WTC11 (cell line): ENCODE measurements around the gene PLCB3.

Experiments used
- AFF4 ChIP-seq: sonication (generic); formaldehyde crosslinking; IDR thresholded peaks from 2 replicates; pipeline ENCODE4 v1.8.1; 2023; ENCODE audit warnings: mild to moderate bottlenecking, missing genetic modification reagents, borderline replicate concordance
- CREM ChIP-seq: sonication (generic); formaldehyde crosslinking; IDR thresholded peaks from 2 replicates; pipeline ENCODE4 v1.8.1; 2022; ENCODE audit warnings: mild to moderate bottlenecking, missing genetic modification reagents, moderate library complexity
- CTCF ChIP-seq: fragments of 200-600 bp; IDR thresholded peaks from 2 replicates; pipeline ENCODE4 v1.8.0; 2022; ENCODE audit warnings: antibody characterized with exemption
- RORB ChIP-seq: fragments of 250-450 bp; sonication (Bioruptor Pico); IDR thresholded peaks from 2 replicates; pipeline ENCODE4 v1.9.0; 2021; ENCODE audit warnings: mild to moderate bottlenecking
- TEAD1 ChIP-seq: sonication (generic); formaldehyde crosslinking; IDR thresholded peaks from 2 replicates; pipeline ENCODE4 v1.8.0; 2022; ENCODE audit warnings: mild to moderate bottlenecking, missing genetic modification reagents
- ZNF138 ChIP-seq: sonication (generic); formaldehyde crosslinking; conservative IDR thresholded peaks from 2 replicates; pipeline ENCODE4 v1.8.1; 2022; ENCODE audit warnings: mild to moderate bottlenecking, moderate library complexity, missing genetic modification reagents

GRCh38 chr11:64306876-64307622 lies 55.7 kb downstream of the PLCB3 start:
- TF ChIP-seq AFF4 (CRISPR knock-in tag) = no peak
- TF ChIP-seq CREM (CRISPR knock-in tag) = no peak
- TF ChIP-seq CTCF = no peak
- no peak for TF ChIP-seq RORB
- TF ChIP-seq ZNF138 = no peak
- no peak for TF ChIP-seq TEAD1 (CRISPR knock-in tag)
